Esophagus muscularis mucosa (tissue), 3 donors: ENCODE measurements around the gene TRHDE.

Source experiments
- CTCF ChIP-seq, 3 experiments: fragments of 200-600 bp in 2 of 3; fragments of 450-650 bp in 1 of 3; sonication (generic) in 2 of 3; IDR thresholded peaks; one replicate each; pipeline ENCODE4 v1.5.1; 2017 to 2019; ENCODE audit warnings: antibody characterized with exemption in 3 of 3, mild to moderate bottlenecking in 2 of 3, moderate library complexity in 1 of 3
- EP300 ChIP-seq: sonication (generic); formaldehyde crosslinking; IDR thresholded peaks from one replicate; pipeline ENCODE4 v1.6.1; 2017; ENCODE audit warnings: antibody characterized with exemption

- TF ChIP-seq CTCF (IDR thresholded peaks at IDR 0.05) = no peak
- no peak for TF ChIP-seq EP300
These were observed 58.1 kb downstream of the TRHDE start for GRCh38 chr12:72330301-72330700.
